ENCODE data around the gene LRWD1.
"Not testable (repeated sequence)": the region's sequence is repeated elsewhere in the genome, so short reads cannot be mapped to it uniquely, and the experiment has no call there.

Gene LRWD1

DNA sequence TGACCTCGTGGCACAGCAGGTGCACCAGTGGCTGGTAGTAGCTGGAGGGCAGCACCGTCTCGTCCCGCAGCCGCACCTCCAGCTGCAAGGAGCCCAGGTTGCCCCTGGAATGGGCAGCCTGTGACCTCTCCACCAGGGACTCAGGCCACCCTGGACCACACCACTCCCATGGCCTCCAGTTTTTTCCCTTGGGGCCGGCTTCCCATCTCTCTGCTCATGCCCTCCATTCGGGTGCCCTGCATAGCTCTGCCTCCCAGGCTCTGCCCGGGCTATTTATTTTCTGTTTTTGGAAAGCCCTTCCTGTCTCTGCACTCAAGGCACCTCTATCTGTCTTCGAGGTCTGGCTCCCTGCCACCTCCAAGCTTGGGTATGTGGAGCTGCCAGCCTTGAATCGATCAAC lies 32.1 kb downstream of the LRWD1 start:
- DNase-seq (ENCODE audit: low read depth): not testable (repeated sequence)

DNA sequence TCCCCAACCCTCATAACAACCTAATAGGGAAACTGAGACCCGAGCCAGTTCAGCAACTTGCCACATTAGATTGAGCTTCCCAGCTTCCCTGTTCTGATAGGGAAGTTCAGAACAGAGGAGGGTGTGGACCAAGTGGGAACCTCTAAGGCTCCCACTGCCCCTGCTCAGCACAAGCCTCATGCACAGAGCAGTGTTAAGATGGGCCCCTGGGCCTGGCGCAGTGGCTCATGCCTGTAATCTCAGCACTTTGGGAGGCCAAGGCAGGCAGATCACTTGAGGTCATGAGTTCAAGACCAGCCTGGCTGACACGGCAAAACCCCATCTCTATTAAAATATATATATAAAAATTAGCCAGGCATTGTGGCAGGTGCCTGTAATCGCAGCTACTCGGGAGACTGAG lies 32.5 kb downstream of the LRWD1 start:
- DNase-seq (ENCODE audit: low read depth): not testable (repeated sequence)

DNA sequence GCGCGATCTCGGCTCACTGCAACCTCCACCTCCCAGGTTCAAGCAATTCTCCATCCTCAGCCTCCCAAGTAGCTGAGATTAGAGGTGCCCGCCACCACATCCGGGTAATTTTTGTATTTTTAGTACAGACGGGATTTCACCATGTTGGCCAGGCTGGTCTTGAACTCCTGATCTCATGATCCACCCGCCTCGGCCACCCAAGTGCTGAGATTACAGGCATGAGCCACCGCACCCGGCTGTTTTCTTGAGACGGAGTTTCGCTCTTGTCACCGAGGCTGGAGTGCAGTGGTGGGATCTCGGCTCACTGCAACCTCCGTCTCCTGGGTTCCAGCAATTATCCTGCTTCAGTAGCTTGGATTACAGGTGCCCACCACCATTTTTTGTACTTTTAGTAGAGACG lies 33.5 kb downstream of the LRWD1 start:
- not testable (repeated sequence) for DNase-seq (ENCODE audit: low read depth)

DNA sequence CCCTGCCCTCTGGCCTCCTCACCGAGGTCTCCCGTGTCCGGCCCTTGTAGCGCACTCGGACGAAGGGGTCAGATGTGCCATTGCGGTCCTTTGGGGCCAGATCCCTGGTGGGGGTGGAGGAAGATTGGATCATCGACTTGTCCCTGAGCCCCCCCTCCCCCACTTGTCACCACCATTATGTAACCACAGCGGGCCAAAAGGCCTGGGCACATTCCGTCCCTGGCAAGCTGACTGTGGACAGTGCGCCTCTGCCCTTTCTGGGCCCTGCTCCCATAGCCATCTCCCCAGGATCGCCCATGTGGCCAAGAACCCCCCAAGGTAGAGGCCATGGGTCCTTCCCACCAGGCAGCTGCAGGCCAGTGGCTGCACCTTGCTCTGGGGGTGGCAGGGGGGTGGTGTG lies 38.4 kb downstream of the LRWD1 start:
- not testable (repeated sequence) for DNase-seq (ENCODE audit: low read depth)

DNA sequence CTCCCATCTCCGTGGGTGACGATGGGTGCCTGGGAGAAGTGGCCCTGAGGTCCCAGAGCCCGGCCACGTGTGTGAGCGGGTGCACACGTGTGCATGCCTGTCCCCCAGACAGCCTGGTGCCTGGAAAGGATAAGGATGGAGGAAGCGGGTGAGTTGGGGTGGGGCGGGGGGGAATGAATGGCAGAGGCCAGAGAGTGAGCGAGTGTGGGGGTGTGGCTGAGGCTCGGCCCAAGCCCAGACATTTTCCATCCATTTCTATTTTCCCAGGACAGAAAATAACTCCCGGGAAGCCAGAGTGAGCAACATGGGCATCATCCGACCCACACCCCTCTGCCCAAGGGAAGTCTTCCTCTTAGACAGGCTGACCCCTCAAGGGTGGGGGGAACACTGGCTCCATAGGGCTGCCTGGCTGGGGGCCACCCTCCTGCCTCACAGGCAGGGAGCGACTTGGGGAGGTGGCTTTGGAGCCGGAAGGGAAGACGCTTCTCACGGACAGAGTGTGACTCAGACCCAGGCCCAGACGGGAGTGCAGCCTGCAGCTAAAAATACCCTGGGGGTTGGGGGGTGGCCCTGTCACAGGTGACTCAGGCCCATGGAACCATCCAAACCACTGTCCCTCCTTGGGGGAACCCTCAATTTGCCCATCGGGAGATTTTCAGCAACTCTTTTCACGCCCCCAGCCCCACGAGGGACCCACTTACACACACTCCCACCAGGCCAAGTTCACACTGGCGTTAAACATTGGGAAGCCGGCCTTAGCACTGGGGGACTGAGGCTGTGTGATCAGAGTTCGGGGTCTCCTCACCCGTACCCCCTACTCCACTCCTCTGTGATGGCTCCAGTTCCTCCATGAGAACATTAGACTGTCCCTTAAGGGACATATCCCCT lies 40.8 kb downstream of the LRWD1 start:
- DNase-seq (ENCODE audit: low read depth): not testable (repeated sequence)

DNA sequence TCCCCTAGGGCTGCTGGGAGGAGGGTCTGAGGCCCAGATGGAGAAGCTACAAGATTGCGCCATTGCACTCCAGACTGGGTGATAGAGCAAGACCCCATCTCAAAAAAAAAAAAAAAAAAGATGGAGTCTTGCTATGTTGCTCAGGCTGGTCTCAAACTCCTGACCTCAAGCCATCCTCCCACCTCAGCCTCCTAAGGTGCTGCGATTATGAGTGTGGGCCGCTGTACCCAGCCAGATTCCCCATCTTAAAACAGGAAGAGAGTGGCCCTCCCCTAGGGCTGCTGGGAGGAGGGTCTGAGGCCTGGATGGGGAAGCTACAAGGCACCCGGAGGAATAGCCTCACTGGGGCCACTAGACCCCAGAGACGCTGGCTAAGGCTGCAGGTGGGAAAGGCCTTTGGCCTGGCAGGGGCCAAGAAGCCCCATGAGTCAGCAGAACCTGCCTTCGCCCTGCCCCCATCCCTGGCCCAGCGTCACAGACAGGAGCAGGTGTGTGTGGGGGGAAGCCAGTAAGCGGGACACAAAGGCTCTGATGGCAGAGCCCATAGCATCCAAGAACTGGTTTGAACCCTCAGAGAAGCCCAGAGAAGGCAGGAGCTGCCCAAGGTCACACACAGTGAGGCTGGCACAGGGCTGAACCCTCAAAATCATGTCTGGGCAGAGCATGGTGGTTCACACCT lies 42.8 kb downstream of the LRWD1 start:
- DNase-seq (ENCODE audit: low read depth): not testable (repeated sequence)

DNA sequence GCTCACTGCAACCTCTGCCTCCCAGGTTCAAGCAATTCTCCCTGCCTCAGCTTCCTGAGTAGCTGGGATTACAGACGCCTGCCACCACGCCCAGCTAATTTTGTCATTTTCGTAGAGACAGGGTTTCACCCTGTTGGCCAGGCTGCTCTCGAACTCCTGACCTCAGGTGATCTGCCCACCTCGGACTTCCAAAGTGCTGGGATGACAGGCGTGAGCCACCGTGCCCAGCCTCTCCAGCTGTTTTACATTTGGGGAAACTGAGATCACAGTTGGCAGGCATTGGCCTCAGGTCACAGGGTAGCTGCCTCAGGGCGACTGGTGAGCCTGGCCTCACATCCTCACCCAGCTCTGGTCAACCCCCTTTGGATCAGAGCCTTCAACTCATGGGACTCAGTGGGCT lies 45.8 kb downstream of the LRWD1 start:
- not testable (repeated sequence) for DNase-seq (ENCODE audit: low read depth)

DNA sequence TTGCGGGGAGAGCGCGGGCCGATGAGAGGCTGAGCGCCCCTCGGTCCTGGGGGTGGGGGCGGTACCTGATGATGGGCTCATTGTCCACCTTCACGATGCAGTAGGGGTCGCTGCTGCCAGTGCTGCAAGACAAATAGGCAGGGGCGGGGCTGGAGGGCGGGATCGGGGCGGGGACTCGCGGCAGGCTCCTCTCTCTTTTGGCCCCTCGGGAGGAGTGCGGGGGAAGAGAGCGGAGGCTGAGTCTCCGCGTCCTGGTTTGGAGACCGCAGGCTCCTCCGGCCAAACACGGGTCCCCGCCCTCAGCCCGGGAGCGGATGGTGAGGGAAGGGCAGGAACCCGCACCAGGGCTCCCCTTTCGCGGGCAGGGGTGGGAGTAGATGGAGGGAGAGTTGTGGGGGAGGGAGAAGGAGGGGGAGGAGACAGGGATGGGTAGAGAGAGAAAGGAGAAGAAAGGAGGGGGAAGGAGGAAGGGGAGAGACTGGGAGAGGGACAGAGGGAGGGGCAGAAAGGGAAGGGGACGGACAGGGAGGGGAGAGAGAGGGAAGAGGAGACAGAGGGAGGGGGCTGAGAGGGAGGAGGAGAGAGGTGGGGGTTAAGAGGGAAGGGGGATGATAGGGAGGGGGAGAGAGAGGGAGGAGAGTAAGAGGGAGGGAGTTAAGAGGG lies 47.2 kb downstream of the LRWD1 start:
- not testable (repeated sequence) for DNase-seq (ENCODE audit: low read depth)

DNA sequence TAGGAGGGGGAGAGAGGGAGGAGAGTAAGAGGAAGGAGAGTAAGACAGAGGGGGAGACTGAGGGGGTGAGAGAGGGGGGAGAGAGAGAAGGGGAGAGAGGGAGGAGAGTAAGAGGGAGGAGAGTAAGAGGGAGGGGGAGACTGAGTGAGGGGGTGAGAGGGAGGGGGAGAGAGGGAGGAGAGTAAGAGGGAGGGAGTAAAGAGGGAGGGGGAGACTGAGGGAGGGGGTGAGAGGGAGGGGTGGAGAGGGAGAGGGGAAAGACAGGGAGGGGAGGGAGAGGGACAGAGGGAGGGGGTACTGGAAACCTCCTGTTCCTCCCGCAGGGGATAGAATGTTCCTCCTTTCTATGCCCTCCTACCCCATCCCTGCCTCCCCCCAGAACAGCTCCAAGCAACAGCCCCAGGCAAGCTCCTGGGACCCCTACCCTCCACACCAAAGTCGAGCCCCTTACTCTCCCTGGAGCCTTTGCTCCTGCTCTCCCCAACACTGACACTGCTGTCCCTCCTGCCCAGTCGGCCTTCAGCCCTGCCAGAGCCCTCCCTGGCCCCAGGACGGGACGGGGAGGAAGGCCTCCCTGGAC lies 47.9 kb downstream of the LRWD1 start:
- peak; percentile 33 for DNase-seq (ENCODE audit: low read depth)

DNA sequence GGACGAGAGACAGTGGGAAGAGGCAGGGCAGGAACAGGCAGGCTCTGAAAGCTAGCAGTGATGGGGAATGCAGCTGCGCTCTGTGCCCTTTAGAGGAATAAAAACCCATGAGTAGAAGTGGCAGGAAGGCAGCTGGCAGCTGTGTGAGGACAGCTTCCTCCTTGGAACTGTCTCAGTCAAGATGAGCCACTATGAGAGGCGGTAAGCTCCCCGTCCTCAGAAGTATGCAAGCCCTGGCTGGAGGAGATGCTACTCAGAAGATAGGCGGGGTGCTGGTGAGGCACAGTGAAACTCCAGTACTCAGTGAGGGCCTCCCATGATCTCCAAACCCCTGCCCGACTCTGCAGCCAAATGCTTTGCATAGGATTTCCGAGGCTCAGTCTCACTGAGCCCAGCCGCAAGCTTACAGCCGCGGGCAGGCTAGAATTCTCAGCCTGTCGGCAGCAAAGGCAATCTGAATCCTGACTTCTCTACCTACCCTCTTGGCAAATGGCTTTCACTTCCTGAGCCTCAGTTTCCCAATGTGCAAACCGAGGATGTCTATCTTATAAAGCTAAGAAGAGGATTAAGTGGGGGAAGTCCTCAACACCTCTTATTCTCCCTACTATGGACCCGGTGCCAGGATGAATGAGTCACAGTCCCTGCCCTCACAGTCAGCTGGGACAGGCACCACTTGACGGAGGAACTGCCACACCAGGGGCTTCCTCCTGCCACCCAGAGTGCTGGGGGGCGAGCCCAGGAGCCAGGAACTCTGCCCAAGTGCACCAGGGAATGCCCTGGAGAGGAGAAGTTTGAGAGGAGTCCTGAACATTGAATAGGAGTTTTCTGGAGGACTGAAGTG lies 50.3 kb downstream of the LRWD1 start:
- DNase-seq (ENCODE audit: low read depth): not testable (repeated sequence)

DNA sequence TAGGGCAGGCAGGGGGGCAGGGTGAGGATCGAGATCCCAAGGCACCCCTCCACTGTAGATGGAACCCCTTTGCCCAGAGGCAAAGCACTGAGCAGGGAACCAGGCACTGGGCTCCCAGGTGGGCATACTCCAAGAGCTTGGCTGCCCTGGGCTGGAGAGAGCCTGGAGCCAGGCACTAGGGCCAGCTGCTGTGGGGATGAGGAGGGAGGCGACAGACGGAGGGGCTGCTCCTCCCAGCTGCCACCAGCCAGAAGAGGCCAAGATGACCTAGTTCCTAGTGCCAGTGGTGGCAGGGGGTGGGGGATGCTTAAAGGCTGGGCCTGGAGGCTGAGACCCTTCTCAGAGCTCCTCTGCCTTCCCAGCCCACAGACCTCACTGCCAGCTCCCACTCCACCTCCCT lies 51.1 kb downstream of the LRWD1 start:
- not testable (repeated sequence) for DNase-seq (ENCODE audit: low read depth)

DNA sequence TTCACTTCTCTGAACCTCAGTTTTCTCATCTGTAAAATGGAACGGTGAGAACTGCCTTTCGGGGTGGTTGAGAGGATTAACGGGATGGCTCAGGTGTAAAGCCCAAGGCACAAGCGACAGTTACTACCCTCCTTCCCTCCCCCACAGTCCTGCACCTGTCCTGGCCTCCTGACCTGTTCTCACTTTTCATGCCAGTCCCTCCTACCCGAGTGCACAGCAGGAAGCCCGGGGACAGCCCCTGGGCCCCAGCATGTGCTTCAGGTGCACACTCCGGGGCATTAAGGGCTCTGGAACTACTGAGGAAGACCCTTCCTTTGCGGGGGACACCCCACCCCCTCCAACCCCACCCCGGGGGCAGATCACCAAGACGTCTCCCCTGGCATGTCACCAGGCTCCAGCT lies 52.2 kb downstream of the LRWD1 start:
- not testable (repeated sequence) for DNase-seq (ENCODE audit: low read depth)

DNA sequence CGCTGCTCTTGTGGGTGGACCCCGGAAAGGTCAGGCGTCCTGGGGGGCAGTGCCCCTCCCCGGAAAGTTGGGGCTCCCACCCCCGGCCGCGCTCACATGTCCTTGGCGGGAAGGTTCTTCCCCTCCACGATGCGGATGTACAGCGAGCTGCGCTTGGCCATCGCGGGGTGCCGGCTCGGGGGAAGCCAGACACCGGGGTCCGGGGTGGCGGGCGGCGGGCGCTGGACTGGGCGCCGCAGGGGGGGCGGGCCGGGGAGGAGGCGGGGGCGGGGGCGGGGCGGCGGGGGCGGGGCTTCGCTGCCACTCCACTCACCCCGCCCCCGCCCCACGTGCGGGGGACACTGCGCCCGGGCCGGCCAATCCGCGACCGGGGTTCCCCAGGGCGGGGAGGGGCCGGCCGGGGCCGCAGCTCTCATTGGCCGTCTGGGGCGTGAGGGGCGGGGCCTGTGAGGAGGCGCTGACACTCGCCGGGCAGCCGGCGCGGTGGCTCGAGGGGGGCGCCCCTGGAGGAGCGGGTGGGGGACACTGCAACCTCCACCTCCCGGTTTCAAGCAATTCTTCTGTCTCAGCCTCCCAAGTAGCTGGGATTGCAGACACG lies 52.9 kb downstream of the LRWD1 start, which contains the start of gene RASA4B:
Gene RASA4B, minus strand, starts transcription at position 228 of the 598 bp plus-strand sequence. Its CDS starts 67 bp downstream, at position 161.
- DNase-seq (ENCODE audit: low read depth): not testable (repeated sequence)

DNA sequence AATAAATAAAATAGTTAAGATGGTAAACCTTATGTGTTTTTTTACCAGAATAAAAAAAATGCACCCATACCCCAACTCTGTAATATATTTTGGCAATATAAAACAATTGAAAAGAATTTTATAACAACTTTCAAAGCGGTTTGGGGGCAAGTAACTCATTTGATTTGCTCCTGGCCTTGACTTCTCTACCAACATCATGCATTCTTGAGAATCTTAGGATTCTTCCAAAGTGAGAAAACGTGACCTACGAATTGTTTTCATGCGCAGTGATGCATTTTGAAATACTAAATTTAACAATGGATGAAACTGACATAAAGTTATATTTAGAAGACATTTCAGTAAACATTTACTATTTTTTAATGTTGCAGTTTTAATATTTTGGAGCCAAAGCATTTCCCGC lies 56.0 kb downstream of the LRWD1 start:
- not testable (repeated sequence) for DNase-seq (ENCODE audit: low read depth)
